HFF-Myc (cell line): ENCODE measurements around the gene SLC25A52.
A peak's percentile ranks its signal among the peaks of the same experiment; 100 is the strongest.

Experiments
- DNase-seq: peaks from one replicate; pipeline ENCODE4 v3.0.0-alpha.2; 2011; ENCODE audit warnings: low read depth; ENCODE audit errors: extremely low read depth
- H3K4me3 ChIP-seq: replicated peaks from 2 replicates; pipeline ENCODE4 v1.5.1; 2011; ENCODE audit warnings: low read depth, mild to moderate bottlenecking, control low read depth, low read length
- CTCF ChIP-seq: IDR thresholded peaks from 2 replicates; pipeline ENCODE4 v1.5.1; 2012; ENCODE audit warnings: mild to moderate bottlenecking, low read depth, low read length, control low read depth; ENCODE audit errors: missing control alignments

The SLC25A52 gene

GRCh38 chr18:31723639-31723989 lies 37.1 kb downstream of the SLC25A52 start:
- no peak for TF ChIP-seq CTCF
- H3K4me3 ChIP-seq, result no peak overlapping the region
- DNase-seq, result no peak

GRCh38 chr18:31722369-31722957 lies 38.2 kb downstream of the SLC25A52 start:
- TF ChIP-seq CTCF, result peak; percentile 92
- peak; percentile 58 for DNase-seq
- H3K4me3 ChIP-seq, result no peak overlapping the region

GRCh38 chr18:31721601-31722000 lies 39.1 kb downstream of the SLC25A52 start:
- no peak overlapping the region for H3K4me3 ChIP-seq
- DNase-seq, result no peak
- TF ChIP-seq CTCF, result no peak

GRCh38 chr18:31720867-31721266 lies 39.8 kb downstream of the SLC25A52 start:
- no peak overlapping the region for H3K4me3 ChIP-seq
- no peak for TF ChIP-seq CTCF
- DNase-seq, result no peak

- TF ChIP-seq CTCF, result no peak
- no peak overlapping the region for H3K4me3 ChIP-seq
- no peak for DNase-seq
Observed at GRCh38 chr18:31719363-31720006, 41.2 kb downstream of the SLC25A52 start.

- no peak for TF ChIP-seq CTCF
- no peak overlapping the region for H3K4me3 ChIP-seq
- no peak for DNase-seq
Observed at GRCh38 chr18:31718386-31718785, 42.3 kb downstream of the SLC25A52 start.

- H3K4me3 ChIP-seq, result no peak overlapping the region
- TF ChIP-seq CTCF, result no peak
- no peak for DNase-seq
Observed at GRCh38 chr18:31716362-31716761, 44.3 kb downstream of the SLC25A52 start.
